ENCODE results near the gene CACNB1.

CACNB1 gene

GRCh38 chr17:39158623-39159022, 38.8 kb downstream of the CACNB1 start:
- TF ChIP-seq REST (IDR thresholded peaks at IDR 0.05; ENCODE audit: low read depth) (no peak), TCF12 (IDR thresholded peaks at IDR 0.05; ENCODE audit: low read depth) (no peak), USF1 (IDR thresholded peaks at IDR 0.05) (no peak), CEBPB (IDR thresholded peaks at IDR 0.05) (no peak), RAD21 (IDR thresholded peaks at IDR 0.05; ENCODE audit: low read depth) (no peak), EGR1 (IDR thresholded peaks at IDR 0.05) (no peak), ZBTB7A (IDR thresholded peaks at IDR 0.05; ENCODE audit: low read depth) (no peak), EP300 (IDR thresholded peaks at IDR 0.05; ENCODE audit: borderline replicate concordance) (no peak), MAX (IDR thresholded peaks at IDR 0.05) (no peak), NFIC (IDR thresholded peaks at IDR 0.05) (no peak), TAF1 (IDR thresholded peaks at IDR 0.05; ENCODE audit: low read depth) (no peak), CREB1 (IDR thresholded peaks at IDR 0.05; ENCODE audit: low read depth) (no peak), TEAD4 (IDR thresholded peaks at IDR 0.05) (no peak), YY1 (IDR thresholded peaks at IDR 0.05; ENCODE audit: low read depth) (no peak), FOXM1 (IDR thresholded peaks at IDR 0.05; ENCODE audit: borderline replicate concordance, low read depth) (no peak)

- no peak for TF ChIP-seq TAF1 (IDR thresholded peaks at IDR 0.05; ENCODE audit: low read depth)
- no peak for TF ChIP-seq EP300 (IDR thresholded peaks at IDR 0.05; ENCODE audit: borderline replicate concordance)
- TF ChIP-seq CREB1 (IDR thresholded peaks at IDR 0.05; ENCODE audit: low read depth), result no peak
- TF ChIP-seq YY1 (IDR thresholded peaks at IDR 0.05; ENCODE audit: low read depth), result no peak
- no peak for TF ChIP-seq TEAD4 (IDR thresholded peaks at IDR 0.05)
- TF ChIP-seq TCF12 (IDR thresholded peaks at IDR 0.05; ENCODE audit: low read depth), result no peak
Observed at GRCh38 chr17:39156491-39156890, 41.0 kb downstream of the CACNB1 start.

- TF ChIP-seq EGR1 (IDR thresholded peaks at IDR 0.05) (no peak), CEBPB (IDR thresholded peaks at IDR 0.05) (no peak), TCF12 (IDR thresholded peaks at IDR 0.05; ENCODE audit: low read depth) (no peak), RAD21 (IDR thresholded peaks at IDR 0.05; ENCODE audit: low read depth) (no peak), TAF1 (IDR thresholded peaks at IDR 0.05; ENCODE audit: low read depth) (no peak), EP300 (IDR thresholded peaks at IDR 0.05; ENCODE audit: borderline replicate concordance) (no peak)
Observed at GRCh38 chr17:39155654-39156053, 41.8 kb downstream of the CACNB1 start.

GRCh38 chr17:39153599-39154051, 43.8 kb downstream of the CACNB1 start:
- TF ChIP-seq EGR1 (IDR thresholded peaks at IDR 0.05), result no peak
- no peak for TF ChIP-seq EP300 (IDR thresholded peaks at IDR 0.05; ENCODE audit: borderline replicate concordance)
- TF ChIP-seq TCF12 (IDR thresholded peaks at IDR 0.05; ENCODE audit: low read depth), result no peak
- no peak for TF ChIP-seq ZBTB7A (IDR thresholded peaks at IDR 0.05; ENCODE audit: low read depth)
- no peak for TF ChIP-seq CREB1 (IDR thresholded peaks at IDR 0.05; ENCODE audit: low read depth)
- no peak for TF ChIP-seq USF1 (IDR thresholded peaks at IDR 0.05)
- no peak for TF ChIP-seq MAX (IDR thresholded peaks at IDR 0.05)
- TF ChIP-seq TEAD4 (IDR thresholded peaks at IDR 0.05), result peak; percentile 93
- TF ChIP-seq REST (IDR thresholded peaks at IDR 0.05; ENCODE audit: low read depth), result no peak
- TF ChIP-seq TAF1 (IDR thresholded peaks at IDR 0.05; ENCODE audit: low read depth), result peak; percentile 0; the same call in 1 of the 2 replicates
- no peak for TF ChIP-seq FOXM1 (IDR thresholded peaks at IDR 0.05; ENCODE audit: borderline replicate concordance, low read depth)
- TF ChIP-seq RAD21 (IDR thresholded peaks at IDR 0.05; ENCODE audit: low read depth), result no peak
- TF ChIP-seq NFIC (IDR thresholded peaks at IDR 0.05), result no peak
- peak; percentile 23; the same call in 1 of the 2 replicates for TF ChIP-seq CEBPB (IDR thresholded peaks at IDR 0.05)
- no peak for TF ChIP-seq YY1 (IDR thresholded peaks at IDR 0.05; ENCODE audit: low read depth)

- peak; percentile 82; the same call in 1 of the 2 replicates for TF ChIP-seq ZBTB7A (IDR thresholded peaks at IDR 0.05; ENCODE audit: low read depth)
- TF ChIP-seq CREB1 (IDR thresholded peaks at IDR 0.05; ENCODE audit: low read depth), result no peak
- TF ChIP-seq TAF1 (IDR thresholded peaks at IDR 0.05; ENCODE audit: low read depth), result no peak
- no peak for TF ChIP-seq REST (IDR thresholded peaks at IDR 0.05; ENCODE audit: low read depth)
- TF ChIP-seq EGR1 (IDR thresholded peaks at IDR 0.05), result no peak
Observed at GRCh38 chr17:39151943-39152818, 45.3 kb downstream of the CACNB1 start.
